Measurements from ENCODE around the gene SPEG. TPM values are rescaled to one million over a fixed set of nuclear protein-coding genes. Genes with fewer than 3 reads are reported as not detected.

The SPEG gene
- total RNA-seq, 2 experiments from 2014 or later, result 15.3 to 17.7 TPM

DNA sequence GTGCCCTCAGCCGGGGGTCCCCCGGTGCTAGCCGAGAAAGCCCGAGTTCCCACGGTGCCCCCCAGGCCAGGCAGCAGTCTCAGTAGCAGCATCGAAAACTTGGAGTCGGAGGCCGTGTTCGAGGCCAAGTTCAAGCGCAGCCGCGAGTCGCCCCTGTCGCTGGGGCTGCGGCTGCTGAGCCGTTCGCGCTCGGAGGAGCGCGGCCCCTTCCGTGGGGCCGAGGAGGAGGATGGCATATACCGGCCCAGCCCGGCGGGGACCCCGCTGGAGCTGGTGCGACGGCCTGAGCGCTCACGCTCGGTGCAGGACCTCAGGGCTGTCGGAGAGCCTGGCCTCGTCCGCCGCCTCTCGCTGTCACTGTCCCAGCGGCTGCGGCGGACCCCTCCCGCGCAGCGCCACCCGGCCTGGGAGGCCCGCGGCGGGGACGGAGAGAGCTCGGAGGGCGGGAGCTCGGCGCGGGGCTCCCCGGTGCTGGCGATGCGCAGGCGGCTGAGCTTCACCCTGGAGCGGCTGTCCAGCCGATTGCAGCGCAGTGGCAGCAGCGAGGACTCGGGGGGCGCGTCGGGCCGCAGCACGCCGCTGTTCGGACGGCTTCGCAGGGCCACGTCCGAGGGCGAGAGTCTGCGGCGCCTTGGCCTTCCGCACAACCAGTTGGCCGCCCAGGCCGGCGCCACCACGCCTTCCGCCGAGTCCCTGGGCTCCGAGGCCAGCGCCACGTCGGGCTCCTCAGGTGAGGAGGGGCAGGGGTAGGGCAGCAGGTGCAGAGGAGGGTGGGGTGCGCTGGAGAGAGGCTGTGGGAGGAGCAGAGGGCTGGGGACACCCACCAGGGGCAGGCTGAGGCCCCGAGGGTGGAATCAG is 49.9 kb downstream of the SPEG start:
- no peaks in the 10 kb centered on the region for H3K36me3 ChIP-seq (ENCODE audit: insufficient read depth, low read length)
- intact Hi-C loops (cut with DNase I, micrococcal nuclease), result no loop called here
- H3K4me1 ChIP-seq (ENCODE audit: insufficient read depth, low read length), result peaks cover 16% of the 10 kb centered on the region
- no peak overlapping the region for H3K27ac ChIP-seq (ENCODE audit: low read depth in 1 of 2, low read length in 2 of 2)
- DNase-seq (peak in 1 of 14 experiments; percentile 20), ATAC-seq (ENCODE audit: poor library complexity) (peak; percentile 54)
- H3K36me3 Mint-ChIP-seq (ENCODE audit: low read depth), result no peaks in the 10 kb centered on the region
- H3K9me3 ChIP-seq (ENCODE audit: control insufficient read depth in 1 of 2, insufficient read depth in 1 of 2, low read length in 2 of 2), result peaks cover 0 to 12% of the 10 kb centered on the region in 2 experiments
- peak overlapping the region; percentile 12 for H3K4me3 ChIP-seq (ENCODE audit: low read length)
- no peak overlapping the region for H3K27ac Mint-ChIP-seq
- H3K4me1 Mint-ChIP-seq (ENCODE audit: low read depth), result peaks cover 6% of the 10 kb centered on the region
- ChIA-PET POLR2A (interaction anchor here (0.6 kb wide), 1 partner anchor 11 kb away, joined by 3 read pairs; a partner anchor contains a TSS), CTCF (interaction anchor here (1.0 kb wide), 1 partner anchor 45 kb away, joined by 3 read pairs; no protein-coding TSS in a partner anchor)
- peaks cover 53 to 54% of the 10 kb centered on the region in 2 experiments for H3K27me3 ChIP-seq (ENCODE audit: control insufficient read depth in 1 of 2, insufficient read depth in 2 of 2, low read length in 2 of 2)
- peaks cover 63% of the 10 kb centered on the region for H3K27me3 Mint-ChIP-seq
- peak overlapping the region; percentile 27 for H3K4me3 Mint-ChIP-seq
- TF ChIP-seq, protein P1, sequence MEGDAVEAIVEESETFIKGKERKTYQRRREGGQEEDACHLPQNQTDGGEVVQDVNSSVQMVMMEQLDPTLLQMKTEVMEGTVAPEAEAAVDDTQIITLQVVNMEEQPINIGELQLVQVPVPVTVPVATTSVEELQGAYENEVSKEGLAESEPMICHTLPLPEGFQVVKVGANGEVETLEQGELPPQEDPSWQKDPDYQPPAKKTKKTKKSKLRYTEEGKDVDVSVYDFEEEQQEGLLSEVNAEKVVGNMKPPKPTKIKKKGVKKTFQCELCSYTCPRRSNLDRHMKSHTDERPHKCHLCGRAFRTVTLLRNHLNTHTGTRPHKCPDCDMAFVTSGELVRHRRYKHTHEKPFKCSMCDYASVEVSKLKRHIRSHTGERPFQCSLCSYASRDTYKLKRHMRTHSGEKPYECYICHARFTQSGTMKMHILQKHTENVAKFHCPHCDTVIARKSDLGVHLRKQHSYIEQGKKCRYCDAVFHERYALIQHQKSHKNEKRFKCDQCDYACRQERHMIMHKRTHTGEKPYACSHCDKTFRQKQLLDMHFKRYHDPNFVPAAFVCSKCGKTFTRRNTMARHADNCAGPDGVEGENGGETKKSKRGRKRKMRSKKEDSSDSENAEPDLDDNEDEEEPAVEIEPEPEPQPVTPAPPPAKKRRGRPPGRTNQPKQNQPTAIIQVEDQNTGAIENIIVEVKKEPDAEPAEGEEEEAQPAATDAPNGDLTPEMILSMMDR (IDR thresholded peaks at IDR 0.05), result no peak
- H3K9me3 Mint-ChIP-seq, result no peaks in the 10 kb centered on the region

GRCh38 chr2:219485201-219485580 is 50.5 kb downstream of the SPEG start:
- Mint-ChIP-seq H3K4me1 (ENCODE audit: low read depth) (peaks cover 6% of the 10 kb centered on the region), H3K27me3 (peaks cover 60% of the 10 kb centered on the region), H3K36me3 (ENCODE audit: low read depth) (no peaks in the 10 kb centered on the region), H3K9me3 (no peaks in the 10 kb centered on the region), H3K27ac (no peak overlapping the region), H3K4me3 (peak overlapping the region; percentile 30)
- CTCF ChIA-PET, result no interaction called here
- H3K4me1 ChIP-seq (ENCODE audit: insufficient read depth, low read length), result peaks cover 16% of the 10 kb centered on the region
- no peak overlapping the region for H3K27ac ChIP-seq (ENCODE audit: low read depth in 1 of 2, low read length in 2 of 2)
- DNase-seq, result no peak
- POLR2A ChIA-PET, result no interaction called here
- no peaks in the 10 kb centered on the region for H3K36me3 ChIP-seq (ENCODE audit: insufficient read depth, low read length)
- intact Hi-C loops (cut with DNase I, micrococcal nuclease), result no loop called here
- H3K27me3 ChIP-seq (ENCODE audit: control insufficient read depth in 1 of 2, insufficient read depth in 2 of 2, low read length in 2 of 2), result peaks cover 53 to 57% of the 10 kb centered on the region in 2 experiments
- no peak overlapping the region for H3K4me3 ChIP-seq (ENCODE audit: low read length)
- peaks cover 0 to 12% of the 10 kb centered on the region in 2 experiments for H3K9me3 ChIP-seq (ENCODE audit: control insufficient read depth in 1 of 2, insufficient read depth in 1 of 2, low read length in 2 of 2)
- no peak for ATAC-seq (ENCODE audit: poor library complexity)
- TF ChIP-seq, protein P1 (IDR thresholded peaks at IDR 0.05), result no peak

DNA sequence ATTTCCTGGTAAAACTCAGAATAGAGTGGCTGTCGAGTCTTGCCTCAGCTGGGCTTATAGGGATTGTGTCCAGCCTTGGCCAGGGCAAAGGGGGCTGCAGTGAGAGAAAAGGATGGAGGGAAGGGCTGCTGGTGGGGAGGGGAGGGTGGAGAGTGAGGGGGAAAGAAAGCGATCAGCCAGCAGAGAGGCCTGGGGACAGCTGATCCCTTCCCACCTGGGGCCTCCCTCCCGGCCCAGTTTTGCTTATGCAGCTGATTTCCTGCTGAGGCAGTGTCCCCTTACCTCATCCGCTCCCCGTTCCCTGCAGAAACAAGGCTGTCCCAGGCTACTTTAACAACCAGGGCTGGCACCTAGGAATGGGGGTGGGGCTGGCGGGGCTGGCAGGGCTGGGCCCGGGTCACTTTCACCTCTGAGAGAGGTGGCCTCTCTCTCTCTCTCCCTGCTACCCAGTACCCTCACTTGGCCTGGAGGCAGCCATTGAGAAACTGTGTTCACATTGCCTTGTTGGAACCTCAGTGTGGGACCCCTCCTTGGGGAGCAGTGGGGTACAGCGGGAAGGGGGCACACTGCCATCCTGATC is 51.8 kb downstream of the SPEG start:
- Mint-ChIP-seq H3K36me3 (ENCODE audit: low read depth) (no peaks in the 10 kb centered on the region), H3K9me3 (no peaks in the 10 kb centered on the region), H3K4me3 (no peak overlapping the region), H3K27me3 (peaks cover 66% of the 10 kb centered on the region), H3K27ac (no peak overlapping the region), H3K4me1 (ENCODE audit: low read depth) (peaks cover 6% of the 10 kb centered on the region)
- Histone ChIP-seq H3K4me3 (ENCODE audit: low read length) (no peak overlapping the region), H3K36me3 (ENCODE audit: insufficient read depth, low read length) (no peaks in the 10 kb centered on the region), H3K9me3 (ENCODE audit: control insufficient read depth in 1 of 2, insufficient read depth in 1 of 2, low read length in 2 of 2) (peaks cover 0 to 12% of the 10 kb centered on the region in 2 experiments), H3K4me1 (ENCODE audit: insufficient read depth, low read length) (peaks cover 16% of the 10 kb centered on the region), H3K27me3 (ENCODE audit: control insufficient read depth in 1 of 2, insufficient read depth in 2 of 2, low read length in 2 of 2) (peaks cover 53 to 54% of the 10 kb centered on the region in 2 experiments), H3K27ac (ENCODE audit: low read depth in 1 of 2, low read length in 2 of 2) (no peak overlapping the region)
- DNase-seq (no peak), ATAC-seq (ENCODE audit: poor library complexity) (no peak)
- ChIA-PET POLR2A (no interaction called here), CTCF (no interaction called here)
- intact Hi-C loops (cut with DNase I, micrococcal nuclease), result no loop called here
- TF ChIP-seq, protein P1 (IDR thresholded peaks at IDR 0.05), result no peak
